Measurements from ENCODE around the gene STAG1. TPM values are rescaled to one million over a fixed set of nuclear protein-coding genes. Genes with fewer than 3 reads are reported as not detected.
A peak's percentile ranks its signal among the peaks of the same experiment; 100 is the strongest.

Gene STAG1
- total and polyA plus RNA-seq, 2 of the 13 experiments (the other 11 are each of a cell fraction or from before 2014, with no cell fraction given): 6.2 to 25.9 TPM

DNA sequence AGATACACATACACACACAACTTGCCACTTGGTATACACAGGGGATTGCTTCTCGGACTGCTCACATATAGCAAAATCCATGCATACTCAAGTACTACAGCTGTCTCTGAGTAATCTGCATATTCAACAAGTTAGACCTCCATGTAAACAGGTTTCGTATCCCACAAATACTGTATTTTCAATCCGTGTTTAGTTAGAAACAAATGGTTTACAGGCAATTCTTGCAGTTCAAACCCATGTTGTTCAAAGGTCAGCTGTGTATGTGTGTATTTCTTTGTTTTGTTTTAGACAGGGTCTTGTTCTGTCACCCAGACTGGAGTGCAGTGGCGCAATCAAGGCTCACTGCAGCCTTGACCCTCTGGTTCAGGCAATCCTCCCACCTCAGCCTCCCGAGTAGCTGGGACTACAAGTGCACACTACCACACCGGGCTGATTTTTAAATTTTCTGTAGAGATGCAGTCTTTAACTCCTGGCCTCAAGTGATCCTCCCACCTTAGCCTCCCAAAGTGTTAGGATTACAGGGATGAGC, 253.2 kb downstream of the STAG1 start (continued):
- TF ChIP-seq, protein P1, sequence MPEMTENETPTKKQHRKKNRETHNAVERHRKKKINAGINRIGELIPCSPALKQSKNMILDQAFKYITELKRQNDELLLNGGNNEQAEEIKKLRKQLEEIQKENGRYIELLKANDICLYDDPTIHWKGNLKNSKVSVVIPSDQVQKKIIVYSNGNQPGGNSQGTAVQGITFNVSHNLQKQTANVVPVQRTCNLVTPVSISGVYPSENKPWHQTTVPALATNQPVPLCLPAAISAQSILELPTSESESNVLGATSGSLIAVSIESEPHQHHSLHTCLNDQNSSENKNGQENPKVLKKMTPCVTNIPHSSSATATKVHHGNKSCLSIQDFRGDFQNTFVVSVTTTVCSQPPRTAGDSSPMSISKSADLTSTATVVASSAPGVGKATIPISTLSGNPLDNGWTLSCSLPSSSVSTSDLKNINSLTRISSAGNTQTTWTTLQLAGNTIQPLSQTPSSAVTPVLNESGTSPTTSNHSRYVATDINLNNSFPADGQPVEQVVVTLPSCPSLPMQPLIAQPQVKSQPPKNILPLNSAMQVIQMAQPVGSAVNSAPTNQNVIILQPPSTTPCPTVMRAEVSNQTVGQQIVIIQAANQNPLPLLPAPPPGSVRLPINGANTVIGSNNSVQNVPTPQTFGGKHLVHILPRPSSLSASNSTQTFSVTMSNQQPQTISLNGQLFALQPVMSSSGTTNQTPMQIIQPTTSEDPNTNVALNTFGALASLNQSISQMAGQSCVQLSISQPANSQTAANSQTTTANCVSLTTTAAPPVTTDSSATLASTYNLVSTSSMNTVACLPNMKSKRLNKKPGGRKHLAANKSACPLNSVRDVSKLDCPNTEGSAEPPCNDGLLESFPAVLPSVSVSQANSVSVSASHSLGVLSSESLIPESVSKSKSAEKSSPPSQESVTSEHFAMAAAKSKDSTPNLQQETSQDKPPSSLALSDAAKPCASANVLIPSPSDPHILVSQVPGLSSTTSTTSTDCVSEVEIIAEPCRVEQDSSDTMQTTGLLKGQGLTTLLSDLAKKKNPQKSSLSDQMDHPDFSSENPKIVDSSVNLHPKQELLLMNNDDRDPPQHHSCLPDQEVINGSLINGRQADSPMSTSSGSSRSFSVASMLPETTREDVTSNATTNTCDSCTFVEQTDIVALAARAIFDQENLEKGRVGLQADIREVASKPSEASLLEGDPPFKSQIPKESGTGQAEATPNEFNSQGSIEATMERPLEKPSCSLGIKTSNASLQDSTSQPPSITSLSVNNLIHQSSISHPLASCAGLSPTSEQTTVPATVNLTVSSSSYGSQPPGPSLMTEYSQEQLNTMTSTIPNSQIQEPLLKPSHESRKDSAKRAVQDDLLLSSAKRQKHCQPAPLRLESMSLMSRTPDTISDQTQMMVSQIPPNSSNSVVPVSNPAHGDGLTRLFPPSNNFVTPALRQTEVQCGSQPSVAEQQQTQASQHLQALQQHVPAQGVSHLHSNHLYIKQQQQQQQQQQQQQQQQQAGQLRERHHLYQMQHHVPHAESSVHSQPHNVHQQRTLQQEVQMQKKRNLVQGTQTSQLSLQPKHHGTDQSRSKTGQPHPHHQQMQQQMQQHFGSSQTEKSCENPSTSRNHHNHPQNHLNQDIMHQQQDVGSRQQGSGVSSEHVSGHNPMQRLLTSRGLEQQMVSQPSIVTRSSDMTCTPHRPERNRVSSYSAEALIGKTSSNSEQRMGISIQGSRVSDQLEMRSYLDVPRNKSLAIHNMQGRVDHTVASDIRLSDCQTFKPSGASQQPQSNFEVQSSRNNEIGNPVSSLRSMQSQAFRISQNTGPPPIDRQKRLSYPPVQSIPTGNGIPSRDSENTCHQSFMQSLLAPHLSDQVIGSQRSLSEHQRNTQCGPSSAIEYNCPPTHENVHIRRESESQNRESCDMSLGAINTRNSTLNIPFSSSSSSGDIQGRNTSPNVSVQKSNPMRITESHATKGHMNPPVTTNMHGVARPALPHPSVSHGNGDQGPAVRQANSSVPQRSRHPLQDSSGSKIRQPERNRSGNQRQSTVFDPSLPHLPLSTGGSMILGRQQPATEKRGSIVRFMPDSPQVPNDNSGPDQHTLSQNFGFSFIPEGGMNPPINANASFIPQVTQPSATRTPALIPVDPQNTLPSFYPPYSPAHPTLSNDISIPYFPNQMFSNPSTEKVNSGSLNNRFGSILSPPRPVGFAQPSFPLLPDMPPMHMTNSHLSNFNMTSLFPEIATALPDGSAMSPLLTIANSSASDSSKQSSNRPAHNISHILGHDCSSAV (CRISPR knock-in tag; IDR thresholded peaks at IDR 0.05; ENCODE audit: borderline replicate concordance): 0 out of 2 replicates have a peak, but pooled peaks have one; percentile 42
- TF ChIP-seq, protein P2, sequence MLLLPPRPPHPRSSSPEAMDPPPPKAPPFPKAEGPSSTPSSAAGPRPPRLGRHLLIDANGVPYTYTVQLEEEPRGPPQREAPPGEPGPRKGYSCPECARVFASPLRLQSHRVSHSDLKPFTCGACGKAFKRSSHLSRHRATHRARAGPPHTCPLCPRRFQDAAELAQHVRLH (CRISPR knock-in tag; IDR thresholded peaks at IDR 0.05; ENCODE audit: borderline replicate concordance, low read depth): peak; percentile 93; the same call in 1 of the 2 replicates
- TF ChIP-seq CBX5 (CRISPR knock-in tag; IDR thresholded peaks at IDR 0.05; ENCODE audit: borderline replicate concordance) (peak; percentile 86; the same call in 1 of the 2 replicates), ZNF605 (CRISPR knock-in tag; IDR thresholded peaks at IDR 0.05) (peak; percentile 71; the same call in 1 of the 2 replicates), MTA1 (CRISPR knock-in tag; IDR thresholded peaks at IDR 0.05; ENCODE audit: borderline replicate concordance) (peak; percentile 88), ZNF501 (CRISPR knock-in tag; IDR thresholded peaks at IDR 0.05) (peak; percentile 60; the same call in 1 of the 2 replicates), ZNF33B (CRISPR knock-in tag; IDR thresholded peaks at IDR 0.05) (peak; percentile 74; the same call in 1 of the 2 replicates)
- TF ChIP-seq, protein P3, sequence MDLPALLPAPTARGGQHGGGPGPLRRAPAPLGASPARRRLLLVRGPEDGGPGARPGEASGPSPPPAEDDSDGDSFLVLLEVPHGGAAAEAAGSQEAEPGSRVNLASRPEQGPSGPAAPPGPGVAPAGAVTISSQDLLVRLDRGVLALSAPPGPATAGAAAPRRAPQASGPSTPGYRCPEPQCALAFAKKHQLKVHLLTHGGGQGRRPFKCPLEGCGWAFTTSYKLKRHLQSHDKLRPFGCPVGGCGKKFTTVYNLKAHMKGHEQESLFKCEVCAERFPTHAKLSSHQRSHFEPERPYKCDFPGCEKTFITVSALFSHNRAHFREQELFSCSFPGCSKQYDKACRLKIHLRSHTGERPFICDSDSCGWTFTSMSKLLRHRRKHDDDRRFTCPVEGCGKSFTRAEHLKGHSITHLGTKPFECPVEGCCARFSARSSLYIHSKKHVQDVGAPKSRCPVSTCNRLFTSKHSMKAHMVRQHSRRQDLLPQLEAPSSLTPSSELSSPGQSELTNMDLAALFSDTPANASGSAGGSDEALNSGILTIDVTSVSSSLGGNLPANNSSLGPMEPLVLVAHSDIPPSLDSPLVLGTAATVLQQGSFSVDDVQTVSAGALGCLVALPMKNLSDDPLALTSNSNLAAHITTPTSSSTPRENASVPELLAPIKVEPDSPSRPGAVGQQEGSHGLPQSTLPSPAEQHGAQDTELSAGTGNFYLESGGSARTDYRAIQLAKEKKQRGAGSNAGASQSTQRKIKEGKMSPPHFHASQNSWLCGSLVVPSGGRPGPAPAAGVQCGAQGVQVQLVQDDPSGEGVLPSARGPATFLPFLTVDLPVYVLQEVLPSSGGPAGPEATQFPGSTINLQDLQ (CRISPR knock-in tag; IDR thresholded peaks at IDR 0.05): no peak
- TF ChIP-seq, protein P4, sequence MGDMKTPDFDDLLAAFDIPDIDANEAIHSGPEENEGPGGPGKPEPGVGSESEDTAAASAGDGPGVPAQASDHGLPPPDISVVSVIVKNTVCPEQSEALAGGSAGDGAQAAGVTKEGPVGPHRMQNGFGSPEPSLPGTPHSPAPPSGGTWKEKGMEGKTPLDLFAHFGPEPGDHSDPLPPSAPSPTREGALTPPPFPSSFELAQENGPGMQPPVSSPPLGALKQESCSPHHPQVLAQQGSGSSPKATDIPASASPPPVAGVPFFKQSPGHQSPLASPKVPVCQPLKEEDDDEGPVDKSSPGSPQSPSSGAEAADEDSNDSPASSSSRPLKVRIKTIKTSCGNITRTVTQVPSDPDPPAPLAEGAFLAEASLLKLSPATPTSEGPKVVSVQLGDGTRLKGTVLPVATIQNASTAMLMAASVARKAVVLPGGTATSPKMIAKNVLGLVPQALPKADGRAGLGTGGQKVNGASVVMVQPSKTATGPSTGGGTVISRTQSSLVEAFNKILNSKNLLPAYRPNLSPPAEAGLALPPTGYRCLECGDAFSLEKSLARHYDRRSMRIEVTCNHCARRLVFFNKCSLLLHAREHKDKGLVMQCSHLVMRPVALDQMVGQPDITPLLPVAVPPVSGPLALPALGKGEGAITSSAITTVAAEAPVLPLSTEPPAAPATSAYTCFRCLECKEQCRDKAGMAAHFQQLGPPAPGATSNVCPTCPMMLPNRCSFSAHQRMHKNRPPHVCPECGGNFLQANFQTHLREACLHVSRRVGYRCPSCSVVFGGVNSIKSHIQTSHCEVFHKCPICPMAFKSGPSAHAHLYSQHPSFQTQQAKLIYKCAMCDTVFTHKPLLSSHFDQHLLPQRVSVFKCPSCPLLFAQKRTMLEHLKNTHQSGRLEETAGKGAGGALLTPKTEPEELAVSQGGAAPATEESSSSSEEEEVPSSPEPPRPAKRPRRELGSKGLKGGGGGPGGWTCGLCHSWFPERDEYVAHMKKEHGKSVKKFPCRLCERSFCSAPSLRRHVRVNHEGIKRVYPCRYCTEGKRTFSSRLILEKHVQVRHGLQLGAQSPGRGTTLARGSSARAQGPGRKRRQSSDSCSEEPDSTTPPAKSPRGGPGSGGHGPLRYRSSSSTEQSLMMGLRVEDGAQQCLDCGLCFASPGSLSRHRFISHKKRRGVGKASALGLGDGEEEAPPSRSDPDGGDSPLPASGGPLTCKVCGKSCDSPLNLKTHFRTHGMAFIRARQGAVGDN (CRISPR knock-in tag; IDR thresholded peaks at IDR 0.05): peak; percentile 35; the same call in 1 of the 2 replicates

All from HepG2 (cell line).